Measurements from ENCODE around the gene NAALADL2. TPM values are rescaled to one million over a fixed set of nuclear protein-coding genes. Genes with fewer than 3 reads are reported as not detected.

Gene NAALADL2
- total RNA-seq, 1 experiment from 2014 or later, result 2.7 TPM

DNA sequence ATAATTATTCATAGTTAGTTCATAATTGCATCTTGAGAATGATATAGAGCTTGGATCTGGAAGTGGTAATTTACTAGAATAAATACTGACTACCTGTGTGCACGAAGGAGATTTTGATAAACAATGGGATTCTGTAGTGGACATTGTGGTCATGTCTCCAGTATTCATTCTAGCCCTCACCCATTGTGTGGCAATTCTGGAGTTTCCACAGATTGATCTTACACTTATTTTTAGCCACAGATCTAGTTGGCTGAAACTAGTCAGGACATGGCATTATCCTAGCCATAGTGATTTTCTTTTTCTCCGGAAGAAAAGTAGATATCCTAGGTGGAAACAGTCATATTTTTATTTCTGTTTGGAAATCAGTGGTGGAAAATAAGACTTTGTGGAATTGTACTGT, 833.1 kb downstream of the NAALADL2 start:
- intact Hi-C loops (cut with micrococcal nuclease; ENCODE audit: unreplicated experiment) (no loop called here), in situ Hi-C loops (cut with HindIII; ENCODE audit: low pct_unique_long_range_greater_than_20kb, low sequenced_read_pairs) (no loop called here)
- ATAC-seq, result no peak
- Histone ChIP-seq H3K9me3 (ENCODE audit: control insufficient read depth, insufficient read depth, low read depth, low read length) (no peaks in the 10 kb centered on the region), H3K4me3 (ENCODE audit: low read depth in 2 of 2, low read length in 2 of 2) (no peak overlapping the region), H3K27ac (ENCODE audit: low read length) (no peak overlapping the region), H3K27me3 (ENCODE audit: control insufficient read depth, insufficient read depth, low read length) (no peaks in the 10 kb centered on the region), H3K36me3 (ENCODE audit: control insufficient read depth, insufficient read depth, low read length) (no peaks in the 10 kb centered on the region), H3K4me1 (ENCODE audit: control insufficient read depth, insufficient read depth, low read length) (no peaks in the 10 kb centered on the region; the same call in 1 of the 2 replicates)
- BruUV-seq (replicated peaks), result no TSS peak
- TF ChIP-seq POLR2AphosphoS5 (IDR thresholded peaks at IDR 0.05; ENCODE audit: low read depth, low read length) (no peak), TCF7L2 (IDR thresholded peaks at IDR 0.05; ENCODE audit: low read depth, low read length) (no peak), REST (IDR thresholded peaks at IDR 0.05; ENCODE audit: insufficient read depth in 1 of 2, low read depth in 2 of 2, low read length in 1 of 2) (no peak)
- TF ChIP-seq, protein P1, sequence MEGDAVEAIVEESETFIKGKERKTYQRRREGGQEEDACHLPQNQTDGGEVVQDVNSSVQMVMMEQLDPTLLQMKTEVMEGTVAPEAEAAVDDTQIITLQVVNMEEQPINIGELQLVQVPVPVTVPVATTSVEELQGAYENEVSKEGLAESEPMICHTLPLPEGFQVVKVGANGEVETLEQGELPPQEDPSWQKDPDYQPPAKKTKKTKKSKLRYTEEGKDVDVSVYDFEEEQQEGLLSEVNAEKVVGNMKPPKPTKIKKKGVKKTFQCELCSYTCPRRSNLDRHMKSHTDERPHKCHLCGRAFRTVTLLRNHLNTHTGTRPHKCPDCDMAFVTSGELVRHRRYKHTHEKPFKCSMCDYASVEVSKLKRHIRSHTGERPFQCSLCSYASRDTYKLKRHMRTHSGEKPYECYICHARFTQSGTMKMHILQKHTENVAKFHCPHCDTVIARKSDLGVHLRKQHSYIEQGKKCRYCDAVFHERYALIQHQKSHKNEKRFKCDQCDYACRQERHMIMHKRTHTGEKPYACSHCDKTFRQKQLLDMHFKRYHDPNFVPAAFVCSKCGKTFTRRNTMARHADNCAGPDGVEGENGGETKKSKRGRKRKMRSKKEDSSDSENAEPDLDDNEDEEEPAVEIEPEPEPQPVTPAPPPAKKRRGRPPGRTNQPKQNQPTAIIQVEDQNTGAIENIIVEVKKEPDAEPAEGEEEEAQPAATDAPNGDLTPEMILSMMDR (IDR thresholded peaks at IDR 0.05), result no peak
- CTCF ChIA-PET, result no interaction called here
- DNase-seq (ENCODE audit: low read depth, low spot score), result no peak
- POLR2A ChIA-PET, result no interaction called here

DNA sequence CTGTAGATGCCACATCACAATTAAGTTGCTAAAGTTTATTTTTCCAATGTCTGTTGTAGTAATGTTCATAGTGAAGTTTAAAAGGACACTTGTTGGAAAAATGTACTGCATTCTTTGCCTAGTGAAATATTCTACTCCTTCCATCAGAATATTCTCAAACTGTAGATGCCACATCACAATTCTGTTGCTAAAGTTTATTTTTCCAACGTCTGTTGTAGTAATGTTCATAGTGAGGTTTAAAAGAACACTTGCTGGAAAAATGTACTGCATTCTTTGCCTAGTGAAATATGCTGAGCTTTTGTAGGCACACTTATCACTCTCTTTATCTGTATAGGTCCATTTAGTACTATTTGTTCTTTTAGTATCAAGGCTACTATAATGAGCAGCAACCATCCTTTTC, 836.1 kb downstream of the NAALADL2 start:
- no peak for DNase-seq (ENCODE audit: low read depth, low spot score)

More for the DNA sequence above, 836.1 kb downstream of the NAALADL2 start:
- no peaks in the 10 kb centered on the region for H3K27me3 ChIP-seq (ENCODE audit: control insufficient read depth, insufficient read depth, low read length)
- H3K4me1 ChIP-seq (ENCODE audit: control insufficient read depth, insufficient read depth, low read length), result no peaks in the 10 kb centered on the region
- ATAC-seq, result no peak
- POLR2A ChIA-PET, result no interaction called here
- H3K4me3 ChIP-seq (ENCODE audit: low read depth in 2 of 2, low read length in 2 of 2), result no peak overlapping the region
- CTCF ChIA-PET, result no interaction called here
- H3K27ac ChIP-seq (ENCODE audit: low read length), result no peak overlapping the region
- intact Hi-C loops (cut with micrococcal nuclease; ENCODE audit: unreplicated experiment) (no loop called here), in situ Hi-C loops (cut with HindIII; ENCODE audit: low pct_unique_long_range_greater_than_20kb, low sequenced_read_pairs) (no loop called here)
- no TSS peak for BruUV-seq (replicated peaks)
- TF ChIP-seq, protein P1 (IDR thresholded peaks at IDR 0.05), result no peak
- TF ChIP-seq POLR2AphosphoS5 (IDR thresholded peaks at IDR 0.05; ENCODE audit: low read depth, low read length) (no peak), REST (IDR thresholded peaks at IDR 0.05; ENCODE audit: insufficient read depth in 1 of 2, low read depth in 2 of 2, low read length in 1 of 2) (no peak), TCF7L2 (IDR thresholded peaks at IDR 0.05; ENCODE audit: low read depth, low read length) (no peak), SIN3A (IDR thresholded peaks at IDR 0.05; ENCODE audit: borderline replicate concordance, insufficient read depth, low read depth, low read length) (no peak)
- no peaks in the 10 kb centered on the region for H3K36me3 ChIP-seq (ENCODE audit: control insufficient read depth, insufficient read depth, low read length)
- H3K9me3 ChIP-seq (ENCODE audit: control insufficient read depth, insufficient read depth, low read depth, low read length), result no peaks in the 10 kb centered on the region
